Panc1 (cell line): ENCODE measurements around the gene PAX2.

Experiments used
- POLR2AphosphoS5 ChIP-seq: IDR thresholded peaks from 2 replicates; pipeline ENCODE4 v1.6.1; 2012; ENCODE audit warnings: mild to moderate bottlenecking, low read depth, low read length, moderate library complexity
- SIN3A ChIP-seq: IDR thresholded peaks from 2 replicates; pipeline ENCODE4 v1.6.1; 2012; ENCODE audit warnings: low read depth, mild to moderate bottlenecking, low read length, moderate library complexity, borderline replicate concordance; ENCODE audit not compliant: insufficient read depth
- TF ChIP-seq, protein P1 (sequence below): fragments of 450-650 bp; IDR thresholded peaks from 2 replicates; pipeline ENCODE4 v1.5.1; 2017; ENCODE audit warnings: mild to moderate bottlenecking

DNA sequence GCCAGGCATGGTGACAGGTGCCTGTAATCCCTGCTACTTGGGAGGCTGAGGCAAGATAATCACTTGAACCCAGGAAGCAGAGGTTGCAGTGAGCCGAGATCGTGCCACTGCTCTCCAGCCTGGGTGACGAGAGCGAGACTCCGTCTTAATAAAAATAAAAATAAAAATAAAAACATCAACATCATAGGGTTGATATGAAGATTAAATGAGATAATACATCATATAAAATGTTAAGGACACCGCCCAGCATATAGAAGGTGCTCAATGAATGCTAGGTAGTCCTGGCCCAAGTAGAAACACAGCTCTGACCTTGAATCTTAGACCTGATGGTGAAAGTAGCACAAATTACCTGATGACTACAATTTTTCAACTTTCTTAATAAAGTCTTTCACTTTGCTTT lies 74.0 kb downstream of the PAX2 start:
- TF ChIP-seq, protein P1, sequence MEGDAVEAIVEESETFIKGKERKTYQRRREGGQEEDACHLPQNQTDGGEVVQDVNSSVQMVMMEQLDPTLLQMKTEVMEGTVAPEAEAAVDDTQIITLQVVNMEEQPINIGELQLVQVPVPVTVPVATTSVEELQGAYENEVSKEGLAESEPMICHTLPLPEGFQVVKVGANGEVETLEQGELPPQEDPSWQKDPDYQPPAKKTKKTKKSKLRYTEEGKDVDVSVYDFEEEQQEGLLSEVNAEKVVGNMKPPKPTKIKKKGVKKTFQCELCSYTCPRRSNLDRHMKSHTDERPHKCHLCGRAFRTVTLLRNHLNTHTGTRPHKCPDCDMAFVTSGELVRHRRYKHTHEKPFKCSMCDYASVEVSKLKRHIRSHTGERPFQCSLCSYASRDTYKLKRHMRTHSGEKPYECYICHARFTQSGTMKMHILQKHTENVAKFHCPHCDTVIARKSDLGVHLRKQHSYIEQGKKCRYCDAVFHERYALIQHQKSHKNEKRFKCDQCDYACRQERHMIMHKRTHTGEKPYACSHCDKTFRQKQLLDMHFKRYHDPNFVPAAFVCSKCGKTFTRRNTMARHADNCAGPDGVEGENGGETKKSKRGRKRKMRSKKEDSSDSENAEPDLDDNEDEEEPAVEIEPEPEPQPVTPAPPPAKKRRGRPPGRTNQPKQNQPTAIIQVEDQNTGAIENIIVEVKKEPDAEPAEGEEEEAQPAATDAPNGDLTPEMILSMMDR, result no peak
- TF ChIP-seq POLR2AphosphoS5 (no peak), SIN3A (no peak)
